GM10266 (cell line): ENCODE results near the gene FAM170A.

Source experiments
- DNase-seq: peaks from one replicate; pipeline ENCODE4 v3.0.0; 2012; ENCODE audit errors: extremely low spot score
- CTCF ChIP-seq: IDR thresholded peaks from 2 replicates; pipeline ENCODE4 v1.5.1; 2012; ENCODE audit warnings: mild to moderate bottlenecking, low read depth; ENCODE audit not compliant: control insufficient read depth, insufficient read depth; ENCODE audit errors: missing control alignments

FAM170A gene

GRCh38 chr5:119626086-119626485 is 3.3 kb upstream of the FAM170A start:
- no peak for TF ChIP-seq CTCF
- no peak for DNase-seq

- TF ChIP-seq CTCF: no peak
- no peak for DNase-seq
These were observed 1.5 kb downstream of the FAM170A start for GRCh38 chr5:119630752-119631440.

- no peak for DNase-seq
- TF ChIP-seq CTCF: no peak
These were observed 2.3 kb downstream of the FAM170A start for GRCh38 chr5:119631660-119632059.

GRCh38 chr5:119651486-119651885 is 22.1 kb downstream of the FAM170A start:
- TF ChIP-seq CTCF: no peak
- DNase-seq: no peak

- no peak for TF ChIP-seq CTCF
- no peak for DNase-seq
These were observed 25.7 kb downstream of the FAM170A start for GRCh38 chr5:119655061-119655460.

- no peak for TF ChIP-seq CTCF
- DNase-seq: no peak
These were observed 26.7 kb downstream of the FAM170A start for GRCh38 chr5:119656023-119656422.

GRCh38 chr5:119666542-119666941 is 37.2 kb downstream of the FAM170A start:
- no peak for DNase-seq
- no peak for TF ChIP-seq CTCF
